Osteocyte (in vitro differentiated cells): Measurements from ENCODE around the gene CHST12. TPM values are rescaled to one million over a fixed set of nuclear protein-coding genes. Genes with fewer than 3 reads are reported as not detected.

Experiments used
- DNase-seq: peaks from one replicate; pipeline ENCODE4 v3.0.0; 2021; ENCODE audit warnings: mixed read lengths; ENCODE audit not compliant: unreplicated experiment; ENCODE audit errors: extremely low spot score
- H3K27ac Mint-ChIP-seq: one replicate; pipeline ENCODE4 v1.8.0; 2021; ENCODE audit warnings: mild to moderate bottlenecking, mixed read lengths; ENCODE audit not compliant: unreplicated experiment
- H3K27me3 Mint-ChIP-seq: one replicate; pipeline ENCODE4 v1.8.0; 2021; ENCODE audit warnings: mixed read lengths; ENCODE audit not compliant: unreplicated experiment
- H3K36me3 Mint-ChIP-seq: one replicate; pipeline ENCODE4 v1.8.0; 2021; ENCODE audit warnings: mixed read lengths; ENCODE audit not compliant: unreplicated experiment
- H3K4me1 Mint-ChIP-seq: one replicate; pipeline ENCODE4 v1.8.0; 2021; ENCODE audit warnings: mixed read lengths; ENCODE audit not compliant: unreplicated experiment
- H3K4me3 Mint-ChIP-seq: one replicate; pipeline ENCODE4 v1.8.0; 2021; ENCODE audit warnings: mild to moderate bottlenecking, moderate library complexity, mixed read lengths; ENCODE audit not compliant: unreplicated experiment
- H3K9me3 Mint-ChIP-seq: one replicate; pipeline ENCODE4 v1.8.0; 2021; ENCODE audit warnings: mixed read lengths; ENCODE audit not compliant: unreplicated experiment
- CTCF ChIP-seq: fragments of 200-600 bp; sonication (generic); IDR thresholded peaks from 2 replicates; pipeline ENCODE4 v1.5.0; 2021; ENCODE audit warnings: antibody characterized with exemption, mild to moderate bottlenecking, moderate library complexity
- total RNA-seq: library from RNA; stranded (reverse); gene quantifications from 2 replicates; pipeline ENCODE4 v1.2.1, GENCODE V29; 2021

The CHST12 gene
- total RNA-seq, 1 donor from 2014 or later, result 30.2 TPM

DNA sequence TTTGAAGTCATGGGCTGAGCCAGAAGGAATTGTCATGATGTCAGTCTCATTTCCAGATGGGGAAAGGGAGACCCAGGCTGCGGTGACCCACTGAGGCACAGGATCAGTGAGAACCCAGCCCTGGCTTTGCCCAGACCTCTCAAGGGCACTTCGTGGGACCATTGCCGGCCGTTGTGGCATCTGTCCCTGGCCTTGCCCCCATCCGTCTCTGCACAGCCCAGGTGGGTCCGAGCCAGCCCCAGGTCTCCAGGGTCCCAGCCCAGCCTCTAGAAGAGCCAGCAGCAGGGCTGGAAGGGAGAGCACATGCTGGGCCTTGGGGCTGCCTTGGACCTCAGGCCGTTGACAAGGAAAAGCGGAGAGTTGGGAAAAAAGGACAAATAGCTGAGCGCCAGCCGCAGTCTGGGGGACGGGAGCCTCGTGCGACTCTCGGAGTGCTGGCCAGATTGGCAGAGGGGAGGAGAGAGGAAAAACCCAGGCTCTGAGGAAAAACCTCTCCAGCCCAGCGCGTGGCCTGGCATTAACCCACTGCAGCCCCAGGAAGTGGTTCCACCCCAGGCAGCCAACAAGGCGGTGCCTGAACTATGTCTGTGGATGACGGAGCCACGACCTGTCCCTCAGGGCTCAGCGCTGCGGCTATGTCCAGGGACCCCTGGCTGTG lies 42.6 kb downstream of the CHST12 start:
- H3K4me1 Mint-ChIP-seq, result peaks cover 11% of the 10 kb centered on the region
- peaks cover 4% of the 10 kb centered on the region for H3K36me3 Mint-ChIP-seq
- H3K27ac Mint-ChIP-seq, result no peak overlapping the region
- H3K4me3 Mint-ChIP-seq, result no peak overlapping the region
- no peaks in the 10 kb centered on the region for H3K27me3 Mint-ChIP-seq
- no peak for TF ChIP-seq CTCF
- DNase-seq, result no peak
- no peaks in the 10 kb centered on the region for H3K9me3 Mint-ChIP-seq

DNA sequence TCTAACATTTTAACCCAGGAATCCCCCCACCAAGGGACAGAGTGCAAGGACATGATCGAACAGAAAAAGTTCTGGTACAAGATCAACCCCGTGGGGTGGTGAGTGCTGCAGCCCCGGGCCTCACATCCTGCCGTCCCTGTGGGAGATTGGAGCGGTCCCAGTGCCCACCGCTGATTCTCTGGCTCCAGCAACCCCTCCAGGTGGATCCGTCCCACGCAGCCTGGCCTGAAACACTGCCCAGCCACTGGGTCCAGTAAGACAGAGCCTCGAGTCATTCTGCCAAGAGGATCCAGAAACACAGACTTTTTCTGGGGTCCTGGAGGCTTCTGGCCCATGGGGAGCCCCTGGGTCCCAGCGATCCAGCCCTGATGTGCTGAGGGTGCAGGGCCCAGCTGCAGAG lies 43.3 kb downstream of the CHST12 start:
- no peak for DNase-seq
- no peak overlapping the region for H3K4me3 Mint-ChIP-seq
- H3K36me3 Mint-ChIP-seq, result peaks cover 4% of the 10 kb centered on the region
- no peak for TF ChIP-seq CTCF
- H3K9me3 Mint-ChIP-seq, result no peaks in the 10 kb centered on the region
- peaks cover 13% of the 10 kb centered on the region for H3K4me1 Mint-ChIP-seq
- no peak overlapping the region for H3K27ac Mint-ChIP-seq
- no peaks in the 10 kb centered on the region for H3K27me3 Mint-ChIP-seq

DNA sequence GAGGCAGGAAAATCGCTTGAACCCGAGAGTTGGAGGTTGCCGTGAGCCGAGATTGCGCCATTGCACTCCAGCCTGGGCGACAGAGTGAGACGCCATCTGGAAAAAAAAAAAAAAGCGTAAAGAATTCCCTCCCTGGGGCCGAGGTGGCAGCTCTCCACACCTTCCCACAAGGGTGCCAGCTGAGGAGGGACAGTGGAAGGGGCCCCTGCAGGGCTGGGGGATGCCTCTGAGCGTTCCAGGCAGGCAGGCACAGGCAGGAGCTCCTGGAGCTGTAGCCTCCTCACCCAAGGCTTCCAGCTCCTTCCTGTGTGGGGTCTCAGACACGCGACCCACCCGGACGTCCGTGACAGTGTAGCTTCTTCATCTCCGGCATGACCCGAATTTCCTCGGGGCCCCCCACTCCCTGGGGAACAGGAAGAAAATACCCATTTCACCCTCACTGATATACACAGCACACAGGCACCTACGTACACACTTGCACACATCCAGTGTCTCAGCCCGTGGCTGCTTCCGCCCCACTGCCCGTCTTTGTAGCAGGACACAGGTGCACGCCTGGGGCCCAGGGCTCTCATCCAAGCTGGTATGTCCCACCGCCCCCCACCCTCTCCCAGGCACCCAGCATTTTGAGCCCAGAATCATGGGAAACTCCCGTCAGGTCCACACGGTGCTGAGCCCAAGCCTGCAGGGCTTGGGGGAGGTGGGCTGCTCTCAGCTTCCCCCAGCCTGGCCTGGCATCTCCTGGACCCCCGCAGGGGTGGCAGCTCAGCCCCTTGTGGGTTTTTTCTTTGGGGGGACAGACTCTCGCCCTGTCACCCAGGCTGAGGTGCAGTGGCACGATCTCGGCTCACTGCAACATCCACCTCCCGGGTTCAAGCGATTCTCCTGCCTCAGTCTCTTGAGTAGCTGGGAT lies 47.0 kb downstream of the CHST12 start:
- H3K4me3 Mint-ChIP-seq, result no peak overlapping the region
- H3K27me3 Mint-ChIP-seq, result no peaks in the 10 kb centered on the region
- H3K4me1 Mint-ChIP-seq, result peaks cover 7% of the 10 kb centered on the region
- TF ChIP-seq CTCF, result no peak
- no peaks in the 10 kb centered on the region for H3K9me3 Mint-ChIP-seq
- no peaks in the 10 kb centered on the region for H3K36me3 Mint-ChIP-seq
- DNase-seq, result no peak
- H3K27ac Mint-ChIP-seq, result no peak overlapping the region

DNA sequence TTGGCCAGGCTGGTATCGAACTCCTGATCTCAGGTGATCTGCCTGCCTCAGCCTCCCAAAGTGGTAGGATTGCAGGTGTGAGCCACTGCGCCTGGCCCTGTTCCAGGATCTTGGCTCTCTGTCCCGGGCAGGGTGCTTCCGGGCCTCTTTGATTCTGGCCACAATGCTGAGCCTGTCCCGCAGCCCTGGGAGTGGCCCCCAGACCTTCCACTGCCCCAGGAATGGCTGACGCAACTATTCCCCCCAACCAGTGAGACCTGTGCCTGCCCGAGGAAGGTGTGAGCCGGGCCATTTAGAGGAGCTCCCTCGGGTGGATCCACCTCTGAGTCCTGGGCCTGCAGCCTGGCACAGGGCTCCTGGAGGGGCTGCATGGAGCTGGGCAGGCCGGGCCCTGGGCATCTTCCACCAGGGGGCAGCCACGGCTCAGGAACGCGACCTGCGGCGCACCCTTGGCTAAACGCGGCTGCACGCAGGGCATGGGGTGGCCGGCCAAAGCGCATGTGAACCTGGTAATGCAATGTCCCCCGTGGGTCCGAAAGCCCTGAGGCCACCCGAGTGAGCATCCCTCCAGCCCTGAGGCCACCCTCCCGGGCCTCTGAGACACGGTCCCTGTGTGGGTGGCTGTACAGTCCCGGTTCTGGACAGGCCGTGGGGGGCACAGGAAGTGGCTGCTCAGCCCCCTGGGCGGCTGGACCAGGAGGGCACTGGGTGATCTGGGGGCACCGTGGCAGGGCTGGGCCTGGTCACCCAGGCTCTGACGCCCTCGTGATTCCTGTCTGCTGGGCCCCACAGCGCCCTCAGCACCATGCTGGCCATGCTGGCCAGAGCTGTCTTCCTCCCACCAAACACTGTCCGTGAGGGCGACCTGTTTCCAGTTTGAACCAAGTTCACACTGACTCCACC lies 48.0 kb downstream of the CHST12 start:
- H3K4me1 Mint-ChIP-seq, result peaks cover 8% of the 10 kb centered on the region
- no peaks in the 10 kb centered on the region for H3K9me3 Mint-ChIP-seq
- TF ChIP-seq CTCF, result peak; percentile 95
- H3K36me3 Mint-ChIP-seq, result peaks cover 2% of the 10 kb centered on the region
- DNase-seq, result peak; percentile 94
- H3K27me3 Mint-ChIP-seq, result no peaks in the 10 kb centered on the region
- no peak overlapping the region for H3K4me3 Mint-ChIP-seq
- peak overlapping the region; percentile 38 for H3K27ac Mint-ChIP-seq
